HUES6 (cell line): ENCODE data around the gene MZF1.
"Not testable (repeated sequence)": the region's sequence is repeated elsewhere in the genome, so short reads cannot be mapped to it uniquely, and the experiment has no call there.

Experiments
- H3K27ac ChIP-seq: 2 replicates; pipeline ENCODE4 v1.7.0; 2013; ENCODE audit warnings: low read depth, mild to moderate bottlenecking, low read length, inconsistent platforms
- H3K27me3 ChIP-seq: 2 replicates; pipeline ENCODE4 v1.6.1; 2013; ENCODE audit warnings: low read length; ENCODE audit not compliant: control insufficient read depth, insufficient read depth
- H3K36me3 ChIP-seq: 2 replicates; pipeline ENCODE4 v1.6.1; 2013; ENCODE audit warnings: low read length; ENCODE audit not compliant: control insufficient read depth, insufficient read depth
- H3K4me1 ChIP-seq: 2 replicates; pipeline ENCODE4 v1.6.1; 2013; ENCODE audit warnings: low read length; ENCODE audit not compliant: control insufficient read depth, insufficient read depth
- H3K4me3 ChIP-seq: 2 replicates; pipeline ENCODE4 v1.5.1; 2013; ENCODE audit warnings: low read depth, low read length
- H3K9ac ChIP-seq: one replicate; pipeline ENCODE4 v1.6.1; 2013; ENCODE audit warnings: mild to moderate bottlenecking, low read length
- H3K9me3 ChIP-seq: 2 replicates; pipeline ENCODE4 v1.6.1; 2013; ENCODE audit warnings: low read depth, low read length; ENCODE audit not compliant: control insufficient read depth, insufficient read depth

Gene MZF1

GRCh38 chr19:58543826-58544590, 29.1 kb downstream of the MZF1 start, which contains the start of gene TRIM28:
TSS of gene TRIM28 (plus strand) at chr19:58544064. CDS start at chr19:58544758, 694 bp downstream.
- peaks cover 35% of the 10 kb centered on the region for H3K27me3 ChIP-seq
- peak within 1 kb of the TSS; percentile 83 for H3K27ac ChIP-seq
- H3K36me3 ChIP-seq: peaks cover 41% of the 10 kb centered on the region
- H3K4me3 ChIP-seq: peak within 1 kb of the TSS; percentile 100
- H3K9ac ChIP-seq: peak within 1 kb of the TSS; percentile 96
- peaks cover 11% of the 10 kb centered on the region for H3K4me1 ChIP-seq
- H3K9me3 ChIP-seq: no peaks in the 10 kb centered on the region

GRCh38 chr19:58542641-58543372, 30.3 kb downstream of the MZF1 start:
- peaks cover 11% of the 10 kb centered on the region for H3K4me1 ChIP-seq
- H3K4me3 ChIP-seq: peak overlapping the region; percentile 100; the same call in 1 of the 2 replicates
- H3K9me3 ChIP-seq, H3K27ac ChIP-seq, H3K9ac ChIP-seq: not testable (repeated sequence)
- H3K27me3 ChIP-seq: peaks cover 38% of the 10 kb centered on the region
- peaks cover 29% of the 10 kb centered on the region for H3K36me3 ChIP-seq

GRCh38 chr19:58539169-58539559, 34.0 kb downstream of the MZF1 start:
- not testable (repeated sequence) for H3K36me3 ChIP-seq, H3K9me3 ChIP-seq, H3K27ac ChIP-seq, H3K4me3 ChIP-seq, H3K4me1 ChIP-seq
- Histone ChIP-seq H3K9ac (peak overlapping the region; percentile 81), H3K27me3 (peaks cover 38% of the 10 kb centered on the region)

- Histone ChIP-seq H3K36me3 (no peaks in the 10 kb centered on the region), H3K27me3 (peaks cover 38% of the 10 kb centered on the region), H3K27ac (peak overlapping the region; percentile 80), H3K9ac (peak overlapping the region; percentile 81), H3K4me3 (peak overlapping the region; percentile 52), H3K9me3 (no peaks in the 10 kb centered on the region), H3K4me1 (peaks cover 4% of the 10 kb centered on the region; the same call in 1 of the 2 replicates)
Measured at GRCh38 chr19:58538257-58539168, 34.6 kb downstream of the MZF1 start.

GRCh38 chr19:58536852-58537798, 36.0 kb downstream of the MZF1 start:
- Histone ChIP-seq H3K4me1 (peaks cover 4% of the 10 kb centered on the region; the same call in 1 of the 2 replicates), H3K9ac (no peak overlapping the region), H3K36me3 (no peaks in the 10 kb centered on the region), H3K9me3 (no peaks in the 10 kb centered on the region), H3K27ac (no peak overlapping the region), H3K4me3 (peak overlapping the region; percentile 52; the same call in 1 of the 2 replicates), H3K27me3 (peaks cover 31% of the 10 kb centered on the region)

- no peak overlapping the region for H3K9ac ChIP-seq
- H3K4me1 ChIP-seq: peaks cover 4% of the 10 kb centered on the region; the same call in 1 of the 2 replicates
- no peaks in the 10 kb centered on the region for H3K9me3 ChIP-seq
- peaks cover 31% of the 10 kb centered on the region for H3K27me3 ChIP-seq
- H3K27ac ChIP-seq: no peak overlapping the region
- no peaks in the 10 kb centered on the region for H3K36me3 ChIP-seq
- no peak overlapping the region for H3K4me3 ChIP-seq
Measured at GRCh38 chr19:58535857-58536256, 37.3 kb downstream of the MZF1 start.

- Histone ChIP-seq H3K27me3 (peaks cover 11% of the 10 kb centered on the region), H3K4me3 (no peak overlapping the region), H3K27ac (no peak overlapping the region), H3K36me3 (no peaks in the 10 kb centered on the region), H3K4me1 (no peaks in the 10 kb centered on the region), H3K9ac (no peak overlapping the region), H3K9me3 (no peaks in the 10 kb centered on the region)
Measured at GRCh38 chr19:58531034-58531840, 41.9 kb downstream of the MZF1 start.

- no peaks in the 10 kb centered on the region for H3K9me3 ChIP-seq
- no peaks in the 10 kb centered on the region for H3K36me3 ChIP-seq
- H3K27me3 ChIP-seq: peaks cover 11% of the 10 kb centered on the region
- no peak overlapping the region for H3K4me3 ChIP-seq
- H3K4me1 ChIP-seq: peaks cover 13% of the 10 kb centered on the region
- H3K9ac ChIP-seq: no peak overlapping the region
- no peak overlapping the region for H3K27ac ChIP-seq
Measured at GRCh38 chr19:58529405-58529804, 43.7 kb downstream of the MZF1 start.

- Histone ChIP-seq H3K27ac (no peak overlapping the region), H3K36me3 (peaks cover under 1% of the 10 kb centered on the region; the same call in 1 of the 2 replicates), H3K9me3 (no peaks in the 10 kb centered on the region), H3K27me3 (no peaks in the 10 kb centered on the region), H3K4me1 (peaks cover 32% of the 10 kb centered on the region), H3K9ac (peak overlapping the region; percentile 34), H3K4me3 (no peak overlapping the region)
Measured at GRCh38 chr19:58522709-58523108, 50.4 kb downstream of the MZF1 start.
